ENCODE data around the gene GNG11.

GRCh38 chr7:93920496-93921182 is 896 bp upstream of the GNG11 start:
- TF ChIP-seq CBFB (IDR thresholded peaks at IDR 0.05; ENCODE audit: low read depth) (no peak), YY1 (IDR thresholded peaks at IDR 0.05; ENCODE audit: low read depth, low read length) (no peak), FOS (IDR thresholded peaks at IDR 0.05; ENCODE audit: borderline replicate concordance, extremely low read depth, insufficient read length) (no peak), CEBPZ (IDR thresholded peaks at IDR 0.05; ENCODE audit: low read depth, low read length) (no peak), TCF3 (IDR thresholded peaks at IDR 0.05; ENCODE audit: borderline replicate concordance, insufficient read depth, low read depth, low read length) (no peak), BRCA1 (IDR thresholded peaks at IDR 0.05; ENCODE audit: low read depth, low read length) (no peak), ATF2 (IDR thresholded peaks at IDR 0.05; ENCODE audit: low read length) (no peak), ZBED1 (IDR thresholded peaks at IDR 0.05; ENCODE audit: borderline replicate concordance) (no peak), PRDM15 (CRISPR knock-in tag; IDR thresholded peaks at IDR 0.05) (no peak), POLR2A (IDR thresholded peaks at IDR 0.05; ENCODE audit: low read depth, low read length) (no peak), POLR2AphosphoS5 (IDR thresholded peaks at IDR 0.05; ENCODE audit: low read length) (no peak)

Data from GM12878 (cell line).